Panc1 (cell line): ENCODE data around the gene IGF2R. TPM values are rescaled to one million over a fixed set of nuclear protein-coding genes. Genes with fewer than 3 reads are reported as not detected.

Source experiments
- ATAC-seq: fragments of 200-7000 bp; cut with Tn5 transposase; 2 replicates; pipeline ENCODE4 v1.9.1; 2020; ENCODE audit warnings: mild to moderate bottlenecking, moderate library complexity
- BruUV-seq: library from RNA; stranded (reverse); fragments of 400-500 nt; replicated peaks from 2 replicates; lab custom pipeline; 2021; lab: Mats Ljungman, UMichigan
- CTCF ChIA-PET: fragments of 300-600 bp; sonication (Branson Sonifier 250); formaldehyde crosslinking; loops from one replicate; lab custom pipeline; 2022; ENCODE audit warnings: antibody characterized with exemption; lab: Charles Lee
- POLR2A ChIA-PET: fragments of 300-600 bp; sonication (Branson Sonifier 250); formaldehyde crosslinking; loops from one replicate; lab custom pipeline; 2022; ENCODE audit warnings: antibody characterized with exemption; lab: Charles Lee
- DNase-seq: peaks from one replicate; pipeline ENCODE4 v3.0.0-alpha.2; 2010; ENCODE audit warnings: low read depth, low spot score
- H3K27ac ChIP-seq: 2 replicates; pipeline ENCODE4 v1.5.1; 2011; ENCODE audit warnings: mild to moderate bottlenecking, low read length, inconsistent platforms
- H3K27me3 ChIP-seq: fragments of 200-500 bp; sonication (Bioruptor generic); 2 replicates; pipeline ENCODE4 v1.6.0; 2014; ENCODE audit warnings: low read length, inconsistent platforms; ENCODE audit not compliant: control insufficient read depth, insufficient read depth
- H3K36me3 ChIP-seq: fragments of 200-500 bp; sonication (Bioruptor generic); 2 replicates; pipeline ENCODE4 v1.5.1; 2014; ENCODE audit warnings: inconsistent platforms, mild to moderate bottlenecking, low read length, moderate library complexity; ENCODE audit not compliant: control insufficient read depth, insufficient read depth
- H3K4me1 ChIP-seq: 2 replicates; pipeline ENCODE4 v1.5.1; 2011; ENCODE audit warnings: inconsistent platforms, mild to moderate bottlenecking, low read length, moderate library complexity; ENCODE audit not compliant: control insufficient read depth, insufficient read depth
- H3K4me3 ChIP-seq, 2 experiments: 2 replicates each; pipeline ENCODE4 v1.5.1; 2011 to 2012; ENCODE audit warnings: low read depth in 2 of 2, low read length in 2 of 2, mild to moderate bottlenecking in 2 of 2, inconsistent platforms in 1 of 2, moderate library complexity in 1 of 2
- H3K9me3 ChIP-seq: fragments of 200-500 bp; sonication (Bioruptor generic); 2 replicates; pipeline ENCODE4 v1.5.1; 2014; ENCODE audit warnings: low read depth, mild to moderate bottlenecking, inconsistent platforms, low read length, moderate library complexity; ENCODE audit not compliant: control insufficient read depth, insufficient read depth
- POLR2AphosphoS5 ChIP-seq: IDR thresholded peaks from 2 replicates; pipeline ENCODE4 v1.6.1; 2012; ENCODE audit warnings: mild to moderate bottlenecking, low read depth, low read length, moderate library complexity
- REST ChIP-seq, 2 experiments: IDR thresholded peaks; 2 replicates each; pipeline ENCODE4 v1.6.1; 2011 to 2012; ENCODE audit warnings: low read depth in 2 of 2, control low read depth in 1 of 2, low read length in 1 of 2, mild to moderate bottlenecking in 1 of 2, moderate library complexity in 1 of 2; ENCODE audit not compliant: insufficient read depth in 1 of 2
- SIN3A ChIP-seq: IDR thresholded peaks from 2 replicates; pipeline ENCODE4 v1.6.1; 2012; ENCODE audit warnings: low read depth, mild to moderate bottlenecking, low read length, moderate library complexity, borderline replicate concordance; ENCODE audit not compliant: insufficient read depth
- TCF7L2 ChIP-seq: IDR thresholded peaks from 2 replicates; pipeline ENCODE4 v1.6.1; 2011; ENCODE audit warnings: mild to moderate bottlenecking, low read depth, low read length, inconsistent platforms
- in situ Hi-C: cut with HindIII; loops from 2 replicates; pipeline ENCODE4 v1.10.0; 2016; ENCODE audit warnings: low sequenced_read_pairs, low pct_unique_long_range_greater_than_20kb
- intact Hi-C: fragments of 100-400 bp; cut with micrococcal nuclease; formaldehyde crosslinking; loops from one replicate; pipeline ENCODE4 v1.10.0; 2022; ENCODE audit not compliant: unreplicated experiment
- total RNA-seq: library from RNA; stranded (reverse); gene quantifications from one replicate; pipeline ENCODE4 v1.2.1, GENCODE V29; 2021; ENCODE audit not compliant: unreplicated experiment
- TF ChIP-seq, protein P1 (sequence below): fragments of 450-650 bp; IDR thresholded peaks from 2 replicates; pipeline ENCODE4 v1.5.1; 2017; ENCODE audit warnings: mild to moderate bottlenecking

Gene IGF2R
- total RNA-seq, 1 experiment from 2014 or later: 163 TPM

DNA sequence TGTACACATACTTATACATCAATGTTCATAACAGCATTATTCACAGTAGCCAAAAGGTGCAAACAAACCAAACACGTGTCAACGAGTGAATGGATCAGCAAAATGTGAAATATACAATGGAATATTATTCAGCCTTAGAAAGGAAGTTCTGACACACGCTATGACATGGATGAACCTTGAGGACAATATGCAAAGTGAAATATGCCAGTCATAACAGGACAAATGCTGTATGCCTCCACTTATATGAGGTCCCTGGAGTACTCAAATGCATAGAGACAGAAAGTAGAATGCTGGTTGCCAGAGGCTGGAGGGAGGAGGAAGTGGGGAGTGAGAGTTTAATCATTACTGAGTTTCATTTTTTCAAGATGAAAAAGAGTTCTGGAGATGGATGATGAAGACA, 37.8 kb upstream of the IGF2R start:
- POLR2A ChIA-PET: interaction anchor here (0.6 kb wide), 1 partner anchor 56 kb away, joined by 8 read pairs; no protein-coding TSS in a partner anchor
- DNase-seq (no peak), ATAC-seq (no peak)
- no peaks in the 10 kb centered on the region for H3K27me3 ChIP-seq
- CTCF ChIA-PET: no interaction called here
- H3K27ac ChIP-seq: no peak overlapping the region
- intact Hi-C loops: no loop called here
- BruUV-seq: no TSS peak
- H3K4me3 ChIP-seq: no peak overlapping the region
- no peak for TF ChIP-seq REST (IDR thresholded peaks at IDR 0.05; ENCODE audit: insufficient read depth in 1 of 2, low read depth in 2 of 2, low read length in 1 of 2)
- TF ChIP-seq, protein P1, sequence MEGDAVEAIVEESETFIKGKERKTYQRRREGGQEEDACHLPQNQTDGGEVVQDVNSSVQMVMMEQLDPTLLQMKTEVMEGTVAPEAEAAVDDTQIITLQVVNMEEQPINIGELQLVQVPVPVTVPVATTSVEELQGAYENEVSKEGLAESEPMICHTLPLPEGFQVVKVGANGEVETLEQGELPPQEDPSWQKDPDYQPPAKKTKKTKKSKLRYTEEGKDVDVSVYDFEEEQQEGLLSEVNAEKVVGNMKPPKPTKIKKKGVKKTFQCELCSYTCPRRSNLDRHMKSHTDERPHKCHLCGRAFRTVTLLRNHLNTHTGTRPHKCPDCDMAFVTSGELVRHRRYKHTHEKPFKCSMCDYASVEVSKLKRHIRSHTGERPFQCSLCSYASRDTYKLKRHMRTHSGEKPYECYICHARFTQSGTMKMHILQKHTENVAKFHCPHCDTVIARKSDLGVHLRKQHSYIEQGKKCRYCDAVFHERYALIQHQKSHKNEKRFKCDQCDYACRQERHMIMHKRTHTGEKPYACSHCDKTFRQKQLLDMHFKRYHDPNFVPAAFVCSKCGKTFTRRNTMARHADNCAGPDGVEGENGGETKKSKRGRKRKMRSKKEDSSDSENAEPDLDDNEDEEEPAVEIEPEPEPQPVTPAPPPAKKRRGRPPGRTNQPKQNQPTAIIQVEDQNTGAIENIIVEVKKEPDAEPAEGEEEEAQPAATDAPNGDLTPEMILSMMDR: no peak
- no peaks in the 10 kb centered on the region for H3K4me1 ChIP-seq
- in situ Hi-C loops: no loop called here
- H3K36me3 ChIP-seq: no peaks in the 10 kb centered on the region
- no peaks in the 10 kb centered on the region for H3K9me3 ChIP-seq

GRCh38 chr6:159931846-159932245, 37.0 kb upstream of the IGF2R start:
- ATAC-seq: no peak
- intact Hi-C loops: no loop called here
- POLR2A ChIA-PET: interaction anchor here (0.6 kb wide), 1 partner anchor 55 kb away, joined by 8 read pairs; no protein-coding TSS in a partner anchor
- no peaks in the 10 kb centered on the region for H3K27me3 ChIP-seq
- no peaks in the 10 kb centered on the region for H3K4me1 ChIP-seq
- in situ Hi-C loops: no loop called here
- TF ChIP-seq TCF7L2 (no peak), SIN3A (no peak), REST (IDR thresholded peaks at IDR 0.05; ENCODE audit: insufficient read depth in 1 of 2, low read depth in 2 of 2, low read length in 1 of 2) (no peak), POLR2AphosphoS5 (no peak)
- TF ChIP-seq, protein P1: no peak
- no peak overlapping the region for H3K27ac ChIP-seq
- H3K9me3 ChIP-seq: no peaks in the 10 kb centered on the region
- CTCF ChIA-PET: no interaction called here
- H3K36me3 ChIP-seq: no peaks in the 10 kb centered on the region
- DNase-seq: no peak
- BruUV-seq: no TSS peak
- no peak overlapping the region for H3K4me3 ChIP-seq
